ENCODE measurements around the gene EPB41L2. TPM values are rescaled to one million over a fixed set of nuclear protein-coding genes. Genes with fewer than 3 reads are reported as not detected.

Gene EPB41L2
- total RNA-seq, 2 donors from 2014 or later, result 99.6 to 110 TPM

DNA sequence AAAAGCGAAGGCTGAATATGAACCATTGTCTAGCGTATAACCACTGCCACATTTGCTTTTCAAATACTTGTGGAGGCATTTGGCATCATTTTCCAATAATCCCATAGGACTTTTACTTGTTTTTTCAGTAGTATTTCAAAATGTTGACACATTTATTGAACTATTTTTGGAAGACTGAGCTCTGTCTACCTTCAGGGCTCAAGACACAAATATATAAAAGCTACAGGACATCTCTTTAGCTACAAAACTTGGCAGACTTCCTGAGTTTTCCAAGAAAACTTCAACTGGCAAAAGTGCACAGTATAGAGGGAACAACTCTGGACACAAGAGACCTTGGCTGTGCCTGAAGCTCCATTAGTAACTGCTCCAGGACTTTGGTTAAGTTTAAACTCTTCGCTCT, 13.4 kb downstream of the EPB41L2 start:
- Histone ChIP-seq H3K36me3 (no peaks in the 10 kb centered on the region), H3K4me1 (ENCODE audit: control insufficient read depth in 1 of 2, low read depth in 2 of 2) (peaks cover 4 to 13% of the 10 kb centered on the region in 2 donors), H3K4me3 (peak overlapping the region; percentile 9), H3K27me3 (replicated peaks; ENCODE audit: insufficient read depth) (no peaks in the 10 kb centered on the region), H3K27ac (no peak overlapping the region), H3K9me3 (peaks cover 9% of the 10 kb centered on the region)
- ATAC-seq (ENCODE audit: insufficient number of reproducible peaks, low FRiP score, low read depth), result no peak
- TF ChIP-seq CTCF (IDR thresholded peaks at IDR 0.05), result no peak
- no peak for DNase-seq (ENCODE audit: low spot score)

DNA sequence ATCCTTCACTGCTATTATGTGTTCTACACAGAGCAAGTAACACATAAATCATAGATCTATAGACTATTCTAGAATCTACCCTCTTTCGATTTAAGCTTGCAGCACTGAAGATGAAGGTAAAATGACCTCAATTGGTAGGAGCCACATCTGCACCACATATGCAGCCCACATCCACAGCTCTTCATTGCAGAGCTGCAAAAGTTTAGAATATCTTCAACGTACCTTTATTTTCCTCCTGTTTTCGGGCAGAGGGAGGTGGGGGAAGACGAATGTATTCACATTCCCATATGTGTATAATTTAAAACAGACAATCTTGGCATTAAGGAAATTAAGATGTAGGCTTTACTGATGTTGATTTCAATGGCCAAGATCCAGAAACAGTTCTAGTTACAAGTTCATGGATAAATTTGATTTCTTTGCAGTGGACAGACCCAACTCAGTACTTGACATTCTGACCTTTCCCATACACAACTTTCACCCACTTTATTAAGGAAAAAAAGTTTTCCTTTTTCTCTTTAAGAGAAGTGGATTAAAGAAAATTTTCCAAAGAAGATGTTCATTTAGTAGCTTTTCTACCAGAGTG, 14.0 kb downstream of the EPB41L2 start:
- peaks cover 3% of the 10 kb centered on the region for H3K9me3 ChIP-seq
- H3K27ac ChIP-seq, result no peak overlapping the region
- H3K36me3 ChIP-seq, result no peaks in the 10 kb centered on the region
- ATAC-seq (ENCODE audit: insufficient number of reproducible peaks, low FRiP score, low read depth) (no peak), DNase-seq (ENCODE audit: low spot score) (no peak)
- TF ChIP-seq CTCF (IDR thresholded peaks at IDR 0.05), result no peak
- no peak overlapping the region for H3K4me3 ChIP-seq
- H3K27me3 ChIP-seq (replicated peaks; ENCODE audit: insufficient read depth), result no peaks in the 10 kb centered on the region
- H3K4me1 ChIP-seq (ENCODE audit: control insufficient read depth in 1 of 2, low read depth in 2 of 2), result peaks cover 4 to 13% of the 10 kb centered on the region in 2 donors

DNA sequence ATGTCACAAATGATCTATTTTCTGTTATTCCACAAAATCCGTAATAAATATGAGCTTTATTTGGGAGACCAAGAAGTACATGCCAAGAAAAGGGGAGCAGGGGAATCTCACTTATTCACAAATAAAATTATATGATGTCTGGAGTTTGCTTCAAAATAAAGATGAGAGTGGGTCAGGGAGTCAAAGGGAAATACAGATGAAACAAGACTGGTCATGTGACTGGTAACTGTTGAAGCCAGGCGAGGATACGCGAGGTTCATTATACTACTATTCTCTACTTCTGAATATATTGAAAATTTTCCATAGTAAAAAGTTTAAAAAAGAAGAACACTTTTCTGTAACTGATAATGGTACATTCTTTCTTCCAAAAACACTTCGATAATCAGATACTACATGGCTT, 14.6 kb downstream of the EPB41L2 start:
- DNase-seq (ENCODE audit: low spot score) (no peak), ATAC-seq (ENCODE audit: insufficient number of reproducible peaks, low FRiP score, low read depth) (no peak)
- no peak overlapping the region for H3K27ac ChIP-seq
- TF ChIP-seq CTCF (IDR thresholded peaks at IDR 0.05), result no peak
- no peaks in the 10 kb centered on the region for H3K9me3 ChIP-seq
- no peaks in the 10 kb centered on the region for H3K27me3 ChIP-seq (replicated peaks; ENCODE audit: insufficient read depth)
- H3K4me1 ChIP-seq (ENCODE audit: control insufficient read depth in 1 of 2, low read depth in 2 of 2), result peaks cover 4 to 13% of the 10 kb centered on the region in 2 donors
- H3K36me3 ChIP-seq, result no peaks in the 10 kb centered on the region
- H3K4me3 ChIP-seq, result no peak overlapping the region

DNA sequence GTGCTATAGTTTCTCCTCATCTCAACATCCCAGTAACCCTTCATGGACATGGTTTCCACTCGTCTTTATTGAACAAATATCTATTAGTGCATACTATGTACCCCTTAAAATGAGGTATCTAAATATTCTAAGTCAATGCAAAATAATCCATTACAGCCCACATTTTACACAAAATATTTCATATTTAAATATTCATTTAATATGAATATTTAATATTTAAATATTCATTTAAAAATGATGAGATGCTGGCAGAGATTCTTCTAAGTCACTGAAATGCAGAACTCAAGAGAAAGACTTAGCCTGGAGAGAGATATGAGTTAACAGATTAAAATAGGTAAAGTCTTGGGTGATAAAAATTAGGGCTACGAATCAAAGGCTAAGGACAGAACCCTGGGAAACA, 17.9 kb downstream of the EPB41L2 start:
- TF ChIP-seq CTCF (IDR thresholded peaks at IDR 0.05), result no peak
- ATAC-seq (ENCODE audit: insufficient number of reproducible peaks, low FRiP score, low read depth), result no peak
- Histone ChIP-seq H3K4me3 (no peak overlapping the region), H3K9me3 (no peaks in the 10 kb centered on the region), H3K27me3 (replicated peaks; ENCODE audit: insufficient read depth) (no peaks in the 10 kb centered on the region), H3K4me1 (ENCODE audit: control insufficient read depth in 1 of 2, low read depth in 2 of 2) (peaks cover 4 to 15% of the 10 kb centered on the region in 2 donors), H3K27ac (no peak overlapping the region), H3K36me3 (no peaks in the 10 kb centered on the region)
- no peak for DNase-seq (ENCODE audit: low spot score)

- ATAC-seq (ENCODE audit: insufficient number of reproducible peaks, low FRiP score, low read depth), result no peak
- no peak for DNase-seq (ENCODE audit: low spot score)
- Histone ChIP-seq H3K9me3 (no peaks in the 10 kb centered on the region), H3K4me3 (no peak overlapping the region), H3K4me1 (ENCODE audit: control insufficient read depth in 1 of 2, low read depth in 2 of 2) (peaks cover 0 to 12% of the 10 kb centered on the region in 2 donors), H3K27ac (no peak overlapping the region), H3K27me3 (replicated peaks; ENCODE audit: insufficient read depth) (no peaks in the 10 kb centered on the region), H3K36me3 (no peaks in the 10 kb centered on the region)
- no peak for TF ChIP-seq CTCF (IDR thresholded peaks at IDR 0.05)
Observed at GRCh38 chr6:131043902-131044447, 19.1 kb downstream of the EPB41L2 start.
